ENCODE results near the gene LEP. TPM values are rescaled to one million over a fixed set of nuclear protein-coding genes. Genes with fewer than 3 reads are reported as not detected.

The LEP gene
- total RNA-seq, 1 experiment from 2014 or later: not detected

DNA sequence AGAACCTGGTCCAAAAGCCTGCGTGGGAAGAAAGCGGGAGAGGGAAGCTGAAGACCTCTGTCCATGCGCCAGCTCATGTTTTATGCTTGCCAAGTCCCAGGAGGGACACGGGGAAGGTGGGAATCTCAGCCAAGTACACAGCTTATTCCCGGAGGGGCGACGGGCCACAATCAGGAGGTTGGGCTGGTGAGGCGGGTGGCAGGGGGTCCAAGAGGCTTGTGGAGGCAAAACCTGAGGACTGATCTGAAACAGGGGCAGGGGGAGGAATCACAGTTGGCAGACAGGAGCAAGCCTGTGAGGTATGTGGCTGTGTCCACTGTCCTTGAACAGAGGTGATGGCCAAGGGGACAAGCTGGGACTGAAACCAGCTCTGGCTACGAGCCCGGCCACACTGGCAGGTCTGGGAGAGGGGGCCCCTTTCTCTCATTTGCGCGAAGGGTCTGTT, 38.0 kb upstream of the LEP start:
- Histone ChIP-seq H3K9me3 (no peaks in the 10 kb centered on the region), H3K36me3 (ENCODE audit: control insufficient read depth, insufficient read depth, low read length) (no peaks in the 10 kb centered on the region), H3K4me1 (no peaks in the 10 kb centered on the region), H3K4me3 (ENCODE audit: low read depth, low read length) (no peak overlapping the region), H3K27me3 (replicated peaks; ENCODE audit: control insufficient read depth, insufficient read depth, low read length) (peaks cover 2% of the 10 kb centered on the region)
- peaks cover 24% of the 10 kb centered on the region for H3K27me3 Mint-ChIP-seq (ENCODE audit: insufficient read depth, unreplicated experiment)
- H3K4me3 Mint-ChIP-seq (ENCODE audit: unreplicated experiment): no peak overlapping the region
- no peak overlapping the region for H3K27ac Mint-ChIP-seq (ENCODE audit: unreplicated experiment)
- POLR2A ChIA-PET: no interaction called here
- peaks cover 4% of the 10 kb centered on the region for H3K36me3 Mint-ChIP-seq (ENCODE audit: insufficient read depth, unreplicated experiment)
- BruUV-seq (replicated peaks): no TSS peak
- no peak for DNase-seq
- H3K4me1 Mint-ChIP-seq (ENCODE audit: low read depth, unreplicated experiment): no peaks in the 10 kb centered on the region
- intact Hi-C loops (cut with micrococcal nuclease; ENCODE audit: unreplicated experiment): no loop called here
- H3K9me3 Mint-ChIP-seq (ENCODE audit: unreplicated experiment): no peaks in the 10 kb centered on the region
- no peak for TF ChIP-seq CTCF (IDR thresholded peaks at IDR 0.05; ENCODE audit: insufficient read depth in 1 of 2, low read depth in 1 of 2, low read length in 1 of 2, severe bottlenecking in 1 of 2, unreplicated experiment in 1 of 2)
- CTCF ChIA-PET: no interaction called here

GRCh38 chr7:128203710-128204214, 37.3 kb upstream of the LEP start:
- Mint-ChIP-seq H3K36me3 (ENCODE audit: insufficient read depth, unreplicated experiment) (peaks cover 4% of the 10 kb centered on the region), H3K9me3 (ENCODE audit: unreplicated experiment) (no peaks in the 10 kb centered on the region), H3K27ac (ENCODE audit: unreplicated experiment) (no peak overlapping the region), H3K27me3 (ENCODE audit: insufficient read depth, unreplicated experiment) (peaks cover 24% of the 10 kb centered on the region), H3K4me1 (ENCODE audit: low read depth, unreplicated experiment) (no peaks in the 10 kb centered on the region), H3K4me3 (ENCODE audit: unreplicated experiment) (no peak overlapping the region)
- intact Hi-C loops (cut with micrococcal nuclease; ENCODE audit: unreplicated experiment): no loop called here
- CTCF ChIA-PET: no interaction called here
- H3K4me1 ChIP-seq: no peaks in the 10 kb centered on the region
- no TSS peak for BruUV-seq (replicated peaks)
- H3K9me3 ChIP-seq: no peaks in the 10 kb centered on the region
- H3K27me3 ChIP-seq (replicated peaks; ENCODE audit: control insufficient read depth, insufficient read depth, low read length): peaks cover 2% of the 10 kb centered on the region
- no peak overlapping the region for H3K4me3 ChIP-seq (ENCODE audit: low read depth, low read length)
- no peak for DNase-seq
- H3K36me3 ChIP-seq (ENCODE audit: control insufficient read depth, insufficient read depth, low read length): no peaks in the 10 kb centered on the region
- TF ChIP-seq CTCF (IDR thresholded peaks at IDR 0.05; ENCODE audit: insufficient read depth in 1 of 2, low read depth in 1 of 2, low read length in 1 of 2, severe bottlenecking in 1 of 2, unreplicated experiment in 1 of 2): no peak
- POLR2A ChIA-PET: no interaction called here

- CTCF ChIA-PET: no interaction called here
- H3K27ac Mint-ChIP-seq (ENCODE audit: unreplicated experiment): no peak overlapping the region
- no peak overlapping the region for H3K4me3 ChIP-seq (ENCODE audit: low read depth, low read length)
- no peak for DNase-seq
- H3K4me1 Mint-ChIP-seq (ENCODE audit: low read depth, unreplicated experiment): no peaks in the 10 kb centered on the region
- peaks cover 4% of the 10 kb centered on the region for H3K36me3 Mint-ChIP-seq (ENCODE audit: insufficient read depth, unreplicated experiment)
- peaks cover 2% of the 10 kb centered on the region for H3K27me3 ChIP-seq (replicated peaks; ENCODE audit: control insufficient read depth, insufficient read depth, low read length)
- 0 out of 2 replicates have a peak, but pooled peaks cover 4% of the 10 kb centered on the region for H3K4me1 ChIP-seq
- H3K9me3 Mint-ChIP-seq (ENCODE audit: unreplicated experiment): no peaks in the 10 kb centered on the region
- peaks cover 24% of the 10 kb centered on the region for H3K27me3 Mint-ChIP-seq (ENCODE audit: insufficient read depth, unreplicated experiment)
- no peak overlapping the region for H3K4me3 Mint-ChIP-seq (ENCODE audit: unreplicated experiment)
- POLR2A ChIA-PET: no interaction called here
- no peak for TF ChIP-seq CTCF (IDR thresholded peaks at IDR 0.05; ENCODE audit: insufficient read depth in 1 of 2, low read depth in 1 of 2, low read length in 1 of 2, severe bottlenecking in 1 of 2, unreplicated experiment in 1 of 2)
- H3K36me3 ChIP-seq (ENCODE audit: control insufficient read depth, insufficient read depth, low read length): no peaks in the 10 kb centered on the region
- BruUV-seq (replicated peaks): no TSS peak
- intact Hi-C loops (cut with micrococcal nuclease; ENCODE audit: unreplicated experiment): no loop called here
- no peaks in the 10 kb centered on the region for H3K9me3 ChIP-seq
These were observed 36.6 kb upstream of the LEP start for GRCh38 chr7:128204455-128204854.
